ENCODE measurements around the gene ZNF865.

ZNF865 gene

DNA sequence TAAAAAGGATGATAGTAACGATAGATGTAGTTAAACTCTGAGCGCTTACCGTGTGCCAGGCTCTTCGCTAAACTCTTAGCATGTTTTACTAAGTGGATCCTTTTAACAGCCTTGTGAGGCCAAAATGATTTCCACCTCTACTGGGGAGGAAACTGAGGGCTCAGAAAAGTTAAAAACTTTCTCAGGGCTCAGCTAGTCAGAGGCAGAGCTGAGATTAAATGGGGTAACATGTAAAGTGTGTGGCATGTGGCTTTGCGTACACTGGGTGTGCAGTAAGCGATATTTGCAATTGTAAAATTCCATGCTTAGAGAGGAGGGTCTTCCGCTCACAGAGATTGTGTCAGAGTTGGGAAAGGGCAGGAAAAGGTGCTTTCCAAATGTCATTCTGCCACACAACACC, 51.1 kb downstream of the ZNF865 start:
- TF ChIP-seq POLR2AphosphoS5 (IDR thresholded peaks at IDR 0.05; ENCODE audit: low read depth, low read length) (no peak), TAF1 (IDR thresholded peaks at IDR 0.05; ENCODE audit: borderline replicate concordance, insufficient read depth, low read length) (no peak), FOXP2 (optimal IDR thresholded peaks at IDR 0.05; ENCODE audit: borderline replicate concordance, extremely low read depth, extremely low read length, insufficient read depth) (no peak), REST (IDR thresholded peaks at IDR 0.05; ENCODE audit: insufficient read depth in 1 of 2, low read depth in 2 of 2, low read length in 2 of 2) (no peak), SIN3A (IDR thresholded peaks at IDR 0.05; ENCODE audit: borderline replicate concordance, insufficient read depth, low read length) (no peak)

DNA sequence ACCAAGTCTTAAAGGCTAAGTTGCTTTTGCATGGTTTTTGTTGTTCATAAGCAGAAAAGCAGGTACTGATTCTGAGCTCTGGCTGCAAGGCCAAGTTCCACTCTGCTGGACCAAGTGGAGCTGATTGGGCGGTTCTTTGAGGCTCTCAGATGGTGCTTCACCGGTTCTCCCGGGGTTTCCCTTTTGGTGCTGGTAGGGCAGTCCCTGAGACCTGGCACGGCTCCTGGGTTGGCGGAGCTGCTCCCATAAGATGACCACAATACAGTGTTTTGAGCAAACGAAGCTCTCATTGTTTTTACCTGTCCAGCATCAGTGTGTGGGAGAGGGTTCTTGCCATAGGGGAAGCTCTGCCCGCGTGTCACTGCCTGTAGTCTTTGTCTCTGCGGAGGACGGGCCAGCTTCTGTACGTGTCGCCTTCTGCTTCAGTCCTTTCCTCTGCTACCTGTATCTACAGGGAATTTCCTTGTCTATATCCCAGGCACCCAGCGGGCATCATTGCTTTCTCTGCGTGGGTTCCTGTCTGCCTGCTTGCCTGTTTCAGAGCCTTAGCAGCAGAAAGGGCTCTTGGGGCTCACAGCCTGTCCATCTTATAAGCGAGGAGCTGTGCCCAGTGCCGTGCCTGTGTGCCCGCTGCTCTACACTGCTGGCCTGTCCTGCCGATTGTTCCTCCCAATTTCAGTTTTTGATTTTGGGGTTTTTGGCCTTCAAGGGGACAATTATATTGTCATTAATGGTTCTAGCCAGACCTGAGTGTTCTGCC, 51.7 kb downstream of the ZNF865 start:
- TF ChIP-seq TAF1 (IDR thresholded peaks at IDR 0.05; ENCODE audit: borderline replicate concordance, insufficient read depth, low read length) (no peak), REST (IDR thresholded peaks at IDR 0.05; ENCODE audit: insufficient read depth in 1 of 2, low read depth in 2 of 2, low read length in 2 of 2) (no peak), POLR2AphosphoS5 (IDR thresholded peaks at IDR 0.05; ENCODE audit: low read depth, low read length) (no peak), FOXP2 (optimal IDR thresholded peaks at IDR 0.05; ENCODE audit: borderline replicate concordance, extremely low read depth, extremely low read length, insufficient read depth) (no peak), SIN3A (IDR thresholded peaks at IDR 0.05; ENCODE audit: borderline replicate concordance, insufficient read depth, low read length) (no peak)

DNA sequence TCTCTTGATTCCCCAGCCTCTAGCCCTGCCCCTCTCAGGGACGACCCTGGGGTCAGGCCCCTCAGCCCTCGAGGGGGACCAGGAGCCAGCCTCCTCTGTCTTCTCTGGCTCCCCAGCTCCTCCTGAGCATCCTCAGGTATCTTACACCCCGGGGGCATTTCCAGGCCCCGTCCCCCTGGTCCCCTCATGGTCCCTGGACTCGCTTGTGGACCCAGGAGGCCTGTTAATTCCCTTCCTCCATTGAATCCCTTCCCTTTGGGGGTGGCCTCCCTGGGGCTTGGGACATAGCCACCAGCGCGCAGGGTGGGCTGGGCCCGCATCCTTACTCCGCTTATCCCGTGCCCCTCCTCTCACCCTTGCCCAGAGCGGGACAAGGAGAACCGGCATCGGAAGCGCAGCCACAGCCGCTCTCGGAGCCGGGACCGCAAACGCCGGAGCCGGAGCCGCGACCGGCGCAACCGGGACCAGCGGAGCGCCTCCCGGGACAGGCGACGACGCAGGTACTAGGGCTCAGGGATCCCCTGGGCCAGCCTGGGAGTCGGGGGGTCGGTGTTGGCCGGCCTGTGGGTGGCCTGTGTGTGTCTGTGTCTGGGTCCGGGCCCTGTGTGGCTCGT, 53.5 kb downstream of the ZNF865 start:
- no peak for TF ChIP-seq FOXP2 (optimal IDR thresholded peaks at IDR 0.05; ENCODE audit: borderline replicate concordance, extremely low read depth, extremely low read length, insufficient read depth)
- TF ChIP-seq TAF1 (IDR thresholded peaks at IDR 0.05; ENCODE audit: borderline replicate concordance, insufficient read depth, low read length) = no peak
- no peak for TF ChIP-seq REST (IDR thresholded peaks at IDR 0.05; ENCODE audit: insufficient read depth in 1 of 2, low read depth in 2 of 2, low read length in 2 of 2)
- no peak for TF ChIP-seq SIN3A (IDR thresholded peaks at IDR 0.05; ENCODE audit: borderline replicate concordance, insufficient read depth, low read length)
- no peak for TF ChIP-seq POLR2AphosphoS5 (IDR thresholded peaks at IDR 0.05; ENCODE audit: low read depth, low read length)

DNA sequence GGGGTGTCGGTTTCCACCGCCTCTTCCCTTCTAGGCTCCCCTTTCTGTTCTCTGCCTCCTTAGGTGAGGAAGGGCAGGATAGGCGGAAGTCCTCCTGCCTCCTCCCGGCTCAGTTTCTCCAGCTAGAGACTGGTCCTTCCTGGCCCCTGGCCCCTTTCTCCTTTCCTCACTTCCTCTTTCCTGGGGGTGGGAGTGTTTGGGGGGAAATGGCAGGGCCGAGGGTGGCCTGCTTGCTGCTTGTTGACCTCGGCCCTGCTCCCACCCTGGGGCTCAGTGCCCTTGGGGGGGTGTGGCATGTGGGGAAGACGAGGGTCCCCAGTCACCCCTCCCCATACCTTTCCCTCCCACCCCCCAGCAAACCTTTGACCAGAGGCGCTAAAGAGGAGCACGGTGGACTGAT, 54.4 kb downstream of the ZNF865 start:
- no peak for TF ChIP-seq SIN3A (IDR thresholded peaks at IDR 0.05; ENCODE audit: borderline replicate concordance, insufficient read depth, low read length)
- no peak for TF ChIP-seq TAF1 (IDR thresholded peaks at IDR 0.05; ENCODE audit: borderline replicate concordance, insufficient read depth, low read length)
- no peak for TF ChIP-seq REST (IDR thresholded peaks at IDR 0.05; ENCODE audit: insufficient read depth in 1 of 2, low read depth in 2 of 2, low read length in 2 of 2)
- TF ChIP-seq POLR2AphosphoS5 (IDR thresholded peaks at IDR 0.05; ENCODE audit: low read depth, low read length) = no peak
- TF ChIP-seq FOXP2 (optimal IDR thresholded peaks at IDR 0.05; ENCODE audit: borderline replicate concordance, extremely low read depth, extremely low read length, insufficient read depth) = no peak

All from PFSK-1 (cell line).